ENCODE measurements around the gene RAB36. TPM values are rescaled to one million over a fixed set of nuclear protein-coding genes. Genes with fewer than 3 reads are reported as not detected.

Gene RAB36
- total and polyA plus RNA-seq, 7 donors: 0.05 to 0.56 (median 0.23) TPM; not detected in 1

DNA sequence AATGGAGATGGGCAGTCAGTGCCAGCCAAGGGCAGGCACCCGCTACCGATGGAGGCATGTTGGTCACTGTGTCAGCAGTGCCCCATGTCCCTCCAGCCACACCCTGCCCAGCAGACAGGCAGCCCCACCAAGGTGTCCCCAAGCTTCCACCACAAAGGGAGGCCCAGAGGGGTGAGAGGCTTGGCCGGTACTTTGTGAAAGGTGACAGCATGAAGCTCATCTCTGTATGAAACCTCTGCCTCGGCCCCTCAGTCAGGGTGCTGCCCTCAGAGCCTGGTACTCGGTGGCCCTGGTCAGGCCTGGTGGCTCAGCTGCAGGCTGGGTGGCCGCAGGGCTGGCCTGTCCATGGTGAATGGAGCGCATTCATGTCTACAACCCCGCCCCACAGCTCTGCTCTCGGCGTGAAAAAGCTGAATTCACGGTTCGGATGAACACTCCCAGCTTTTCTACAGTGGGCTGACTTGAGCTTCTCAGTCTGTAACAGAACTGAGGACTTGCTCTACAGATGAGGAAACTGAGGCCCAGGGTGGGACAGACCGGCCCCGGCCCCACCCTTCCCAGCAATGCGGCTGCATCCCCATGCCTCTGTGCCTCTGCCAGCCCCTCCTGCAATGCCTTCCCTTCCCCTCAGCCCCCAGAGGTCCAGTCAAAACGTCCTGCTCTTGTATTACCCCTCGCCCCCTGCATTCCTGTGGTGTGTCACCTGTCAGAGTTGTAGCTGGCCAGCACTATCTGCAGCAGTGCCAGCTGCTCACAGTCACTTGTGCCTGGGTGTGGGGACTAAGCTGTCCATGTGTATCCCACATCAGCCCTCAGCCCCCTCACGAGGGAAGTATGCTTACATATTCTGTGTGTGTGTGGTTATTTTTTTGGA is 31.2 kb upstream of the RAB36 start:
- Histone ChIP-seq H3K27ac (no peak overlapping the region), H3K4me1 (no peaks in the 10 kb centered on the region), H3K27me3 (ENCODE audit: insufficient read depth in 3 of 3, low read length in 2 of 3) (peaks cover 0 to 7% (median 0%) of the 10 kb centered on the region in 3 donors), H3K4me3 (no peak overlapping the region), H3K36me3 (ENCODE audit: insufficient read depth in 1 of 2, low read depth in 1 of 2) (no peaks in the 10 kb centered on the region), H3K9me3 (no peaks in the 10 kb centered on the region)
- 46 to 64% (median 46%) methylated on average over 18 of the region's 18 CpGs for WGBS, 3 donors
- intact Hi-C loops (cut with DNase I): no loop called here
- ATAC-seq (no peak), DNase-seq (no peak)
- TF ChIP-seq, protein P1, sequence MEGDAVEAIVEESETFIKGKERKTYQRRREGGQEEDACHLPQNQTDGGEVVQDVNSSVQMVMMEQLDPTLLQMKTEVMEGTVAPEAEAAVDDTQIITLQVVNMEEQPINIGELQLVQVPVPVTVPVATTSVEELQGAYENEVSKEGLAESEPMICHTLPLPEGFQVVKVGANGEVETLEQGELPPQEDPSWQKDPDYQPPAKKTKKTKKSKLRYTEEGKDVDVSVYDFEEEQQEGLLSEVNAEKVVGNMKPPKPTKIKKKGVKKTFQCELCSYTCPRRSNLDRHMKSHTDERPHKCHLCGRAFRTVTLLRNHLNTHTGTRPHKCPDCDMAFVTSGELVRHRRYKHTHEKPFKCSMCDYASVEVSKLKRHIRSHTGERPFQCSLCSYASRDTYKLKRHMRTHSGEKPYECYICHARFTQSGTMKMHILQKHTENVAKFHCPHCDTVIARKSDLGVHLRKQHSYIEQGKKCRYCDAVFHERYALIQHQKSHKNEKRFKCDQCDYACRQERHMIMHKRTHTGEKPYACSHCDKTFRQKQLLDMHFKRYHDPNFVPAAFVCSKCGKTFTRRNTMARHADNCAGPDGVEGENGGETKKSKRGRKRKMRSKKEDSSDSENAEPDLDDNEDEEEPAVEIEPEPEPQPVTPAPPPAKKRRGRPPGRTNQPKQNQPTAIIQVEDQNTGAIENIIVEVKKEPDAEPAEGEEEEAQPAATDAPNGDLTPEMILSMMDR (IDR thresholded peaks at IDR 0.05): no peak

DNA sequence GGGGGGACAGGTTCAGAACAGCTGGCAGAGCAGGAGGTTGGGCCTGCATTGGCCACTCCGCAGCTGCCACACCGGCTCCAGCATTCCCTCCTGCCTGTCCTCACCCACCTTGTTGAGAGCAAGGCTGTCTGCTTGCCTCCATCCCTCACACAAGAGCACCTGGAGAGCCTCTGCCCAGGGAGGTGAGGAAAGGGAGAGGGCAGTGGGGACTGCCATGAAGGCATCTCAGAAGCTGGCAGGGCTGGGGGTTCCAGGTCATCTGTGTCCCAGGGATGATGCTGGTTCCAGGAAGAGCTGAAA is 30.6 kb upstream of the RAB36 start:
- no peak overlapping the region for H3K4me3 ChIP-seq
- no peaks in the 10 kb centered on the region for H3K9me3 ChIP-seq
- TF ChIP-seq, protein P1 (IDR thresholded peaks at IDR 0.05): no peak
- peaks cover 0 to 7% (median 0%) of the 10 kb centered on the region in 3 donors for H3K27me3 ChIP-seq (ENCODE audit: insufficient read depth in 3 of 3, low read length in 2 of 3)
- intact Hi-C loops (cut with DNase I): no loop called here
- DNase-seq: no peak
- no peak for ATAC-seq
- 44 to 71% (median 62%) methylated on average over 2 of the region's 2 CpGs for WGBS, 3 donors
- H3K27ac ChIP-seq: no peak overlapping the region
- H3K4me1 ChIP-seq: no peaks in the 10 kb centered on the region
- H3K36me3 ChIP-seq (ENCODE audit: insufficient read depth in 1 of 2, low read depth in 1 of 2): no peaks in the 10 kb centered on the region

DNA sequence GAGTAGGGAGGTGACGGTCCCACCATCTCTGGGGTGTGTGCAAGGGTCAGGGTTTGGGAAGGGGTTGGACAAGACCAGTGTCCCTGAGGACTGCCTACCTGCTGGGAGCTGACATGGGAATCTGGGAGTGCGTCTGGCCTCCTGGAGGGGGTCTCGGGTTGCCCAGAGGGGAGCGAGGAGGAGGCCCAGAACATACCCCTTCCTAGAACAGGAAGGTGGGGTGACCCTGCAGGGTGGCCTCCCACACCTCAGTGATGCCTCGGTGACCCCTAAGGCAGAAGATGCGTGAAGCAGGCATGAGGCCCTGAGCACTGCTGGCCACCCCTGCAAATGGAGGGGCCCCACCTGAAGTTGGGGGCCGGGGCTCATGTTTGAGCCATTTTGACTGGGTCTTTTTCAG is 29.9 kb upstream of the RAB36 start:
- peaks cover 0 to 7% (median 0%) of the 10 kb centered on the region in 3 donors for H3K27me3 ChIP-seq (ENCODE audit: insufficient read depth in 3 of 3, low read length in 2 of 3)
- intact Hi-C loops (cut with DNase I): no loop called here
- H3K9me3 ChIP-seq: no peaks in the 10 kb centered on the region
- 95 to 100% (median 98%) methylated on average over 7 of the region's 7 CpGs for WGBS, 3 donors
- TF ChIP-seq, protein P1 (IDR thresholded peaks at IDR 0.05): no peak
- H3K4me1 ChIP-seq: no peaks in the 10 kb centered on the region
- no peak overlapping the region for H3K27ac ChIP-seq
- no peaks in the 10 kb centered on the region for H3K36me3 ChIP-seq (ENCODE audit: insufficient read depth in 1 of 2, low read depth in 1 of 2)
- DNase-seq: no peak
- H3K4me3 ChIP-seq: no peak overlapping the region
- no peak for ATAC-seq

DNA sequence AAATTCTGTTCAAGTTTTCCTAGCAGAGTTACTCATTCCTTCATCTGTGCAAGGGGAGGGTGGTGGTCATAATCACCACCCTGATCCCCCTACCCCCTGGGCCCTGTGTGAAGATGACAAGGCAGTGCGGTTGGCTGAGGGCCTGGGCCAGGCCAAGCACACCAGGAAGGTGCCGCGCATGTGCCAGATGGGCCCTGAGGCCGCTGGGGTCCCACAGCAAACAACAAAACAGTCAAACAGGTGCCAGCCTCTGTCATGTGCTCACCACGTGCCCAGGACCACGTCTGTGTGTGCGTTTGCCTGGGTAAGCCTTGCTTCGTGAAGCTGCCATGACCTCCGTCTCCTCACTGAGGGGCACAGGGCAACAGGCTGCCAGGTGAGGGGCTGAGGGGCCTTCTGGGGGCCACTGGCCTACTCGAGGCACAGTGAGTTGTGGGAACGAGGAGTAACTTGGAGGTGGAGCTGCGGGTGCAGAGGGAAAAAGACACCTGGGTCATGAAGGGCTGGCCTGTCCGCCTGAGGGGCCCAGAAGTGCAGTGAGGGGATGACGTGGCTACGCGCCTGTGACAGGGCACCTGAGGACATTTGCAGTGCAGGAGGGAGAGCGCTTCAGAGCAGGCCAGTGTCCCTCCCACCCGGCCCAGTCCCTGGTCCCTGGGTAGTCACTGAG is 29.3 kb upstream of the RAB36 start:
- TF ChIP-seq, protein P1 (IDR thresholded peaks at IDR 0.05): no peak
- Histone ChIP-seq H3K9me3 (no peaks in the 10 kb centered on the region), H3K4me3 (no peak overlapping the region), H3K36me3 (ENCODE audit: insufficient read depth in 1 of 2, low read depth in 1 of 2) (no peaks in the 10 kb centered on the region), H3K4me1 (no peaks in the 10 kb centered on the region), H3K27me3 (ENCODE audit: insufficient read depth in 3 of 3, low read length in 2 of 3) (peaks cover 0 to 7% (median 0%) of the 10 kb centered on the region in 3 donors), H3K27ac (no peak overlapping the region)
- DNase-seq (no peak), ATAC-seq (no peak)
- intact Hi-C loops (cut with DNase I): no loop called here
- WGBS, 3 donors: 83 to 94% (median 87%) methylated on average over 18 of the region's 18 CpGs

Measured in psoas muscle (tissue), 8 donors.